ENCODE results near the gene ADAR.
A peak's percentile ranks its signal among the peaks of the same experiment; 100 is the strongest.

Gene ADAR

DNA sequence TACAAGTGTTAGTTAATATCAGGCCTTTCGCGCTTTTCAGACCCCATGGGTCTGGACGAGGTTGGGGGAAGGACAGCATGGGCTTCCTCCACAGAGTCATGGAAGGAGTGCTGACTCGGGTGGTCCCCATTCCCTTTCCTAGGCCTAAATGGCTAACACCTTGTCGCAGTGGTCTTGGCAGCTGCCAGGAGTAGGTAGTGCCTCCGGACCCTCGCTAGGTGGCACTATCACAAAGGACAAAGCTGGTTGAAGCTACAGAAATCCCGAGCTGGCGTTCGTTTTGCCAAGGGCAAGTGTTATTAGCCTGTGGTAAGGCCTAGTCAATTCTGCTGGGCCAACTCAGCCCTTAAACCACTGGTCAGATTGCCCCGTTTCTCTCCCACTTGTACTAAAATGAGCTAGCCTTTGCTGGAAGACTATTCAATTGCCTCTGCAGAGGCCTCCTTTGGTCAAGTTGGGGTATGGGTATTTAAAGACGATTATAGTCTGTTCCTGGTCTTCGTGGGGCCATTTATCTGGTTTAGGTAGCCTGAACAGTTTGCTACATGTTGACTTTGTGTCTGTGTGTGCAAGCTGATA lies 48.4 kb downstream of the ADAR start:
- peaks cover 11 to 14% of the 10 kb centered on the region in 2 donors for H3K36me3 ChIP-seq (ENCODE audit: control insufficient read depth in 2 of 2, insufficient read depth in 2 of 2, low read length in 2 of 2)
- peak overlapping the region; percentile 82 to 85 for H3K27ac ChIP-seq (ENCODE audit: low read depth in 2 of 2, low read length in 2 of 2)
- H3K9ac ChIP-seq (ENCODE audit: low read depth in 1 of 2, low read length in 2 of 2), result peak overlapping the region; percentile 69 to 76
- H3K4me1 ChIP-seq (ENCODE audit: control insufficient read depth in 2 of 2, insufficient read depth in 2 of 2, low read length in 2 of 2), result peaks cover 14 to 22% of the 10 kb centered on the region in 2 donors
- H3K4me3 ChIP-seq (ENCODE audit: low read length in 2 of 2), result peak overlapping the region; percentile 77 to 83
- no peaks in the 10 kb centered on the region for H3K9me3 ChIP-seq (ENCODE audit: control insufficient read depth in 2 of 2, low read length in 2 of 2)
- no peaks in the 10 kb centered on the region for H3K27me3 ChIP-seq (ENCODE audit: control insufficient read depth in 2 of 2, insufficient read depth in 2 of 2, low read length in 2 of 2)

DNA sequence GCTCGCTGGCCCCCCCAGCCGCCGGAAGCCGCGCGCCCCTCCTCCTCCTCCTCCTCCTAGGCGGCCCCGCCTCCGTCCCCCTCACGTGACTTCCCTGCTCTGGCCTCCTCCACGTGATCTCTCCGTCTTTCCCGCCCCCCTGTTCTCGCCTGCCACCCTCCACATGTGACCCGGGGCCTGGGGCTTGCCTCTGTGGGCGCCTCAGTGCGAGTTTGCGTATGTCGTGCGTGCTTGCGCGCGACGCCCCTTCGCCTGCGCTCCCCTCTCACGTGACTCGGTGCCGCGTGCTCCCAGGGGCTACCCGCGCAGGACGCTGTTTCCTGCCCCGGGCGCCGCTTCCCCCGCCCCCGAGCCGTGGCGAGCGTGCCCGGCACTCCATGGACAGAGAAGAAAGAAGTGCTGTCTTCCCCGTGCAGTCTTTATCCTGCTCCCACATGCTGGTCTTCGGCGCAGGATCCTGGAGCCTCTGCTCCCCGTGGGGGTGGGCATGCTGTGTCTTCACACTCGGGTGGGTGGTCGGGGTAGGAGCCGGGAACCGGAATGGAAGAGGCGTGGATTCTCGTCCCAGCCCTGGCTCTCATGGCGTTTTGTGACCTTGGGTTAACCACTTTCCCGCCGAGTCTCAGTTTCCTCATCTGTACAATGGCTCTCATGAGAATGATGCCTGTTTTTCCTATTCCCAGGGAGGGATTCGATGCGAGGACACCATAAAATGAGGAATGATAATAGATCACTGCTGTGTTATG lies 49.1 kb downstream of the ADAR start:
- H3K9ac ChIP-seq (ENCODE audit: low read depth in 1 of 2, low read length in 2 of 2), result peak overlapping the region; percentile 69 to 76
- peaks cover 14 to 22% of the 10 kb centered on the region in 2 donors for H3K4me1 ChIP-seq (ENCODE audit: control insufficient read depth in 2 of 2, insufficient read depth in 2 of 2, low read length in 2 of 2)
- H3K36me3 ChIP-seq (ENCODE audit: control insufficient read depth in 2 of 2, insufficient read depth in 2 of 2, low read length in 2 of 2), result peaks cover 17 to 21% of the 10 kb centered on the region in 2 donors
- no peaks in the 10 kb centered on the region for H3K9me3 ChIP-seq (ENCODE audit: control insufficient read depth in 2 of 2, low read length in 2 of 2)
- H3K27ac ChIP-seq (ENCODE audit: low read depth in 2 of 2, low read length in 2 of 2), result peak overlapping the region; percentile 82 to 85
- no peaks in the 10 kb centered on the region for H3K27me3 ChIP-seq (ENCODE audit: control insufficient read depth in 2 of 2, insufficient read depth in 2 of 2, low read length in 2 of 2)
- H3K4me3 ChIP-seq (ENCODE audit: low read length in 2 of 2), result peak overlapping the region; percentile 77 to 83

GRCh38 chr1:154557939-154558719 lies 49.9 kb downstream of the ADAR start, which contains the start of gene UBE2Q1:
Gene UBE2Q1, minus strand, starts transcription at chr1:154558662. Its CDS starts 109 bp downstream, at chr1:154558553.
- peak within 1 kb of the TSS; percentile 82 to 85 for H3K27ac ChIP-seq (ENCODE audit: low read depth in 2 of 2, low read length in 2 of 2)
- H3K9ac ChIP-seq (ENCODE audit: low read depth in 1 of 2, low read length in 2 of 2), result peak within 1 kb of the TSS; percentile 84

DNA sequence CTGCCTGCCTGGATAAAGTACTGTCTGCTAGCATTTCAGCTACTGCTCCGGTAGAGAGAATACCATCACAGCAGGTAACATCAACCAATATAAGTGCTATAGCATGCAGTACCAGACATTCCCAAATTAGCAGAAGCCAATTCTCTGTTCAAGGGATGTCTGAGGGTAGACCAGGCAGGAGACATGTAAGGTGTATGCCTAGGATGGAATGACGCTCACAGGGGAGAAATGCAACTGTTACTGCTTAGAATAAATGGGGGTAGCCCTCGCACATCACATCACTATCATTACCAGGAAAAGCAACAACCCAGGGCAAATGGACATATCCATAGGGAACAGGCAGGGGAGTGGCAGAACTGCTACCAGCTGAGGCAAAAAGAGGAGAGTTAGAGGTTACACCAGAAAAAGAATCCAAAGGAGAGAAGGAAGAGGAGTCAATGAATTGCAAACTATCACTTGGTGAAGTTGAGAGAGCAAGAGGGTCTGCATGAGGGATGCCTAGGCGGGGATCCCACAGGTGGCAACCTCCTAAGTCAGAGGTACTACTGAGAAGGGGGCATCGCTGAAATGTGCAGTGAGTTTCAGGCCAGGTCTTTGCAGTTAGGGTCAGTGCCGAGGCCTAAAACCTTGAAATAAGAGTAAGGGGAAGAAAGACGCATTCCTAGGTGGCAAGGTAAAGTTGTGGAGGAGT lies 50.6 kb downstream of the ADAR start:
- H3K9me3 ChIP-seq (ENCODE audit: control insufficient read depth in 2 of 2, low read length in 2 of 2), result no peaks in the 10 kb centered on the region
- peaks cover 14 to 25% of the 10 kb centered on the region in 2 donors for H3K4me1 ChIP-seq (ENCODE audit: control insufficient read depth in 2 of 2, insufficient read depth in 2 of 2, low read length in 2 of 2)
- peak overlapping the region; percentile 77 to 97 for H3K4me3 ChIP-seq (ENCODE audit: low read length in 2 of 2)
- no peaks in the 10 kb centered on the region for H3K27me3 ChIP-seq (ENCODE audit: control insufficient read depth in 2 of 2, insufficient read depth in 2 of 2, low read length in 2 of 2)
- H3K27ac ChIP-seq (ENCODE audit: low read depth in 2 of 2, low read length in 2 of 2), result peak overlapping the region in 1 of 2 donors; percentile 82
- H3K36me3 ChIP-seq (ENCODE audit: control insufficient read depth in 2 of 2, insufficient read depth in 2 of 2, low read length in 2 of 2), result peaks cover 31 to 36% of the 10 kb centered on the region in 2 donors
- H3K9ac ChIP-seq (ENCODE audit: low read depth in 1 of 2, low read length in 2 of 2), result peak overlapping the region; percentile 84

More at GRCh38 chr1:154557939-154558719, 49.9 kb downstream of the ADAR start, which contains the start of gene UBE2Q1:
- Histone ChIP-seq H3K36me3 (ENCODE audit: control insufficient read depth in 2 of 2, insufficient read depth in 2 of 2, low read length in 2 of 2) (peaks cover 24 to 29% of the 10 kb centered on the region in 2 donors), H3K27me3 (ENCODE audit: control insufficient read depth in 2 of 2, insufficient read depth in 2 of 2, low read length in 2 of 2) (no peaks in the 10 kb centered on the region), H3K4me3 (ENCODE audit: low read length in 2 of 2) (peak within 1 kb of the TSS; percentile 83 to 97), H3K9me3 (ENCODE audit: control insufficient read depth in 2 of 2, low read length in 2 of 2) (no peaks in the 10 kb centered on the region), H3K4me1 (ENCODE audit: control insufficient read depth in 2 of 2, insufficient read depth in 2 of 2, low read length in 2 of 2) (peaks cover 14 to 25% of the 10 kb centered on the region in 2 donors)

- H3K36me3 ChIP-seq (ENCODE audit: control insufficient read depth in 2 of 2, insufficient read depth in 2 of 2, low read length in 2 of 2), result peaks cover 41 to 46% of the 10 kb centered on the region in 2 donors
- no peak overlapping the region for H3K9ac ChIP-seq (ENCODE audit: low read depth in 1 of 2, low read length in 2 of 2)
- H3K27ac ChIP-seq (ENCODE audit: low read depth in 2 of 2, low read length in 2 of 2), result no peak overlapping the region
- H3K4me1 ChIP-seq (ENCODE audit: control insufficient read depth in 2 of 2, insufficient read depth in 2 of 2, low read length in 2 of 2), result peaks cover 16 to 25% of the 10 kb centered on the region in 2 donors
- no peaks in the 10 kb centered on the region for H3K27me3 ChIP-seq (ENCODE audit: control insufficient read depth in 2 of 2, insufficient read depth in 2 of 2, low read length in 2 of 2)
- no peaks in the 10 kb centered on the region for H3K9me3 ChIP-seq (ENCODE audit: control insufficient read depth in 2 of 2, low read length in 2 of 2)
- H3K4me3 ChIP-seq (ENCODE audit: low read length in 2 of 2), result peak overlapping the region in 1 of 2 donors; percentile 97
These were observed 51.6 kb downstream of the ADAR start for GRCh38 chr1:154556422-154556821.

GRCh38 chr1:154553056-154554030 lies 54.6 kb downstream of the ADAR start:
- no peak overlapping the region for H3K4me3 ChIP-seq (ENCODE audit: low read length in 2 of 2)
- no peaks in the 10 kb centered on the region for H3K27me3 ChIP-seq (ENCODE audit: control insufficient read depth in 2 of 2, insufficient read depth in 2 of 2, low read length in 2 of 2)
- H3K9ac ChIP-seq (ENCODE audit: low read depth in 1 of 2, low read length in 2 of 2), result no peak overlapping the region
- no peak overlapping the region for H3K27ac ChIP-seq (ENCODE audit: low read depth in 2 of 2, low read length in 2 of 2)
- H3K4me1 ChIP-seq (ENCODE audit: control insufficient read depth in 2 of 2, insufficient read depth in 2 of 2, low read length in 2 of 2), result peaks cover 19 to 23% of the 10 kb centered on the region in 2 donors
- no peaks in the 10 kb centered on the region for H3K9me3 ChIP-seq (ENCODE audit: control insufficient read depth in 2 of 2, low read length in 2 of 2)
- peaks cover 60 to 75% of the 10 kb centered on the region in 2 donors for H3K36me3 ChIP-seq (ENCODE audit: control insufficient read depth in 2 of 2, insufficient read depth in 2 of 2, low read length in 2 of 2)

- Histone ChIP-seq H3K4me1 (ENCODE audit: control insufficient read depth in 2 of 2, insufficient read depth in 2 of 2, low read length in 2 of 2) (peaks cover 12 to 25% of the 10 kb centered on the region in 2 donors), H3K9me3 (ENCODE audit: control insufficient read depth in 2 of 2, low read length in 2 of 2) (no peaks in the 10 kb centered on the region), H3K36me3 (ENCODE audit: control insufficient read depth in 2 of 2, insufficient read depth in 2 of 2, low read length in 2 of 2) (peaks cover 60 to 75% of the 10 kb centered on the region in 2 donors), H3K9ac (ENCODE audit: low read depth in 1 of 2, low read length in 2 of 2) (no peak overlapping the region), H3K4me3 (ENCODE audit: low read length in 2 of 2) (no peak overlapping the region), H3K27me3 (ENCODE audit: control insufficient read depth in 2 of 2, insufficient read depth in 2 of 2, low read length in 2 of 2) (no peaks in the 10 kb centered on the region), H3K27ac (ENCODE audit: low read depth in 2 of 2, low read length in 2 of 2) (no peak overlapping the region)
These were observed 56.0 kb downstream of the ADAR start for GRCh38 chr1:154552036-154552435.

DNA sequence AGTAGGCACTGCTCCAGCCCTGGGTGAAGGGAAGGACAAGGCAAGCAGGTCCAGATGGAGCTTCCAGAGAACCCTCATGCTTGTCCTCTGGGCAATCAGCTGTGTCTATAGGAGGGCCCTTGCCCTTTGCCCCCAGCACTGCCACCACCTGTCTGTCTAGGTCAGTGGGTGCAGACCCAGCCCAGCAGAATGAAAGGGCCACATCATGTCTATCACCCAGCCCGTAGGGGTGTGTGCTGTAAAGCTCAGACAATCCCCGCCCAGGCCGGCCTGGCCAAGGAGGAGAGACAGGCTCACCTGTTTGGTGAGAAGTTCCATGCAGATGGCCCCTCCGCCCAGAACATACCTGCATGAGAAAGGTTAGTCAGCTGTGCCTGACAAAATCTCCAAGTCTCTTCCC lies 56.5 kb downstream of the ADAR start:
- H3K9ac ChIP-seq (ENCODE audit: low read depth in 1 of 2, low read length in 2 of 2), result no peak overlapping the region
- H3K4me3 ChIP-seq (ENCODE audit: low read length in 2 of 2), result no peak overlapping the region
- no peaks in the 10 kb centered on the region for H3K9me3 ChIP-seq (ENCODE audit: control insufficient read depth in 2 of 2, low read length in 2 of 2)
- H3K4me1 ChIP-seq (ENCODE audit: control insufficient read depth in 2 of 2, insufficient read depth in 2 of 2, low read length in 2 of 2), result peaks cover 7 to 20% of the 10 kb centered on the region in 2 donors
- no peak overlapping the region for H3K27ac ChIP-seq (ENCODE audit: low read depth in 2 of 2, low read length in 2 of 2)
- no peaks in the 10 kb centered on the region for H3K27me3 ChIP-seq (ENCODE audit: control insufficient read depth in 2 of 2, insufficient read depth in 2 of 2, low read length in 2 of 2)
- H3K36me3 ChIP-seq (ENCODE audit: control insufficient read depth in 2 of 2, insufficient read depth in 2 of 2, low read length in 2 of 2), result peaks cover 60 to 75% of the 10 kb centered on the region in 2 donors

- no peaks in the 10 kb centered on the region for H3K9me3 ChIP-seq (ENCODE audit: control insufficient read depth in 2 of 2, low read length in 2 of 2)
- H3K27ac ChIP-seq (ENCODE audit: low read depth in 2 of 2, low read length in 2 of 2), result no peak overlapping the region
- H3K4me1 ChIP-seq (ENCODE audit: control insufficient read depth in 2 of 2, insufficient read depth in 2 of 2, low read length in 2 of 2), result peaks cover 3 to 17% of the 10 kb centered on the region in 2 donors
- no peaks in the 10 kb centered on the region for H3K27me3 ChIP-seq (ENCODE audit: control insufficient read depth in 2 of 2, insufficient read depth in 2 of 2, low read length in 2 of 2)
- H3K4me3 ChIP-seq (ENCODE audit: low read length in 2 of 2), result no peak overlapping the region
- no peak overlapping the region for H3K9ac ChIP-seq (ENCODE audit: low read depth in 1 of 2, low read length in 2 of 2)
- peaks cover 59 to 72% of the 10 kb centered on the region in 2 donors for H3K36me3 ChIP-seq (ENCODE audit: control insufficient read depth in 2 of 2, insufficient read depth in 2 of 2, low read length in 2 of 2)
These were observed 57.3 kb downstream of the ADAR start for GRCh38 chr1:154550657-154551056.
